Endothelial cell of umbilical vein (primary cell): ENCODE measurements around the gene FAM43A.

ENCODE experiments used
- CTCF ChIP-seq, 2 donors: IDR thresholded peaks; 1 replicate in 1 of 2; 2 replicates in 1 of 2; pipeline ENCODE4 v1.5.1; 2011; ENCODE audit warnings: low read length in 2 of 2, mild to moderate bottlenecking in 2 of 2, moderate library complexity in 2 of 2, control low read depth in 1 of 2, inconsistent platforms in 1 of 2, low read depth in 1 of 2; ENCODE audit not compliant: insufficient read depth in 1 of 2; ENCODE audit errors: extremely low read depth in 1 of 2
- EZH2 ChIP-seq: IDR thresholded peaks from 2 replicates; pipeline ENCODE4 v1.6.1; 2012; ENCODE audit warnings: borderline replicate concordance, low read depth, mild to moderate bottlenecking, moderate library complexity, low read length, inconsistent platforms; ENCODE audit not compliant: severe bottlenecking
- FOS ChIP-seq: IDR thresholded peaks from 2 replicates; pipeline ENCODE4 v1.6.1; 2011; ENCODE audit warnings: mild to moderate bottlenecking, low read length, moderate library complexity, borderline replicate concordance; ENCODE audit not compliant: insufficient read depth
- JUN ChIP-seq: IDR thresholded peaks from 2 replicates; pipeline ENCODE4 v1.6.1; 2011; ENCODE audit warnings: borderline replicate concordance, low read depth; ENCODE audit not compliant: insufficient read length, insufficient read depth
- MYC ChIP-seq: IDR thresholded peaks from one replicate; pipeline ENCODE4 v1.6.1; 2011; ENCODE audit warnings: mild to moderate bottlenecking, low read depth, low read length
- POLR2A ChIP-seq: IDR thresholded peaks from 2 replicates; pipeline ENCODE4 v1.6.1; 2012; ENCODE audit warnings: low read depth, mild to moderate bottlenecking, control low read depth, low read length
- POLR2AphosphoS5 ChIP-seq: IDR thresholded peaks from 2 replicates; pipeline ENCODE4 v1.6.1; 2012; ENCODE audit warnings: low read depth, mild to moderate bottlenecking, control low read depth, low read length, moderate library complexity; ENCODE audit not compliant: insufficient read depth
- TF ChIP-seq, protein P1 (sequence below): IDR thresholded peaks from 2 replicates; pipeline ENCODE4 v1.6.1; 2011; ENCODE audit not compliant: insufficient read depth, insufficient read length

- TF ChIP-seq POLR2AphosphoS5 = no peak
- no peak for TF ChIP-seq MYC
- TF ChIP-seq CTCF (IDR thresholded peaks at IDR 0.05; ENCODE audit: extremely low read depth in 1 of 2, insufficient read depth in 1 of 2, low read depth in 1 of 2, low read length in 2 of 2) = no peak
- TF ChIP-seq EZH2 = no peak
- TF ChIP-seq JUN = no peak
- TF ChIP-seq, protein P1, sequence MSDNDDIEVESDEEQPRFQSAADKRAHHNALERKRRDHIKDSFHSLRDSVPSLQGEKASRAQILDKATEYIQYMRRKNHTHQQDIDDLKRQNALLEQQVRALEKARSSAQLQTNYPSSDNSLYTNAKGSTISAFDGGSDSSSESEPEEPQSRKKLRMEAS = no peak
- TF ChIP-seq POLR2A = no peak
- no peak for TF ChIP-seq FOS
Observed at GRCh38 chr3:194736896-194737600, 51.4 kb downstream of the FAM43A start.
